H9 (cell line): Measurements from ENCODE around the gene FBRSL1. TPM values are rescaled to one million over a fixed set of nuclear protein-coding genes. Genes with fewer than 3 reads are reported as not detected.

Experiments
- DNase-seq: peaks from one replicate; pipeline ENCODE4 v3.0.0-alpha.2; 2017
- H2AFZ ChIP-seq: one replicate; pipeline ENCODE4 v1.6.1; 2013; ENCODE audit warnings: mild to moderate bottlenecking, low read length, control low read depth, moderate library complexity
- H2AK5ac ChIP-seq: 2 replicates; pipeline ENCODE4 v1.6.1; 2013; ENCODE audit warnings: low read length, control low read depth, mixed read lengths; ENCODE audit not compliant: insufficient read length
- H2BK120ac ChIP-seq: one replicate; pipeline ENCODE4 v1.6.1; 2013; ENCODE audit warnings: low read depth, mild to moderate bottlenecking, low read length, control low read depth, inconsistent platforms; ENCODE audit not compliant: poor library complexity, severe bottlenecking
- H2BK12ac ChIP-seq: 2 replicates; pipeline ENCODE4 v1.6.1; 2013; ENCODE audit warnings: low read length, control low read depth, mixed read lengths, low read depth; ENCODE audit not compliant: insufficient read length
- H2BK15ac ChIP-seq: 2 replicates; pipeline ENCODE4 v1.6.1; 2013; ENCODE audit warnings: low read depth, low read length, control low read depth
- H2BK20ac ChIP-seq: one replicate; pipeline ENCODE4 v1.6.1; 2013; ENCODE audit warnings: low read depth, mild to moderate bottlenecking, low read length, control low read depth, inconsistent platforms; ENCODE audit not compliant: poor library complexity, severe bottlenecking
- H2BK5ac ChIP-seq: 2 replicates; pipeline ENCODE4 v1.6.1; 2013; ENCODE audit warnings: low read length, control low read depth, mixed read lengths; ENCODE audit not compliant: insufficient read length
- H3K14ac ChIP-seq: 2 replicates; pipeline ENCODE4 v1.6.1; 2013; ENCODE audit warnings: low read length, control low read depth; ENCODE audit not compliant: insufficient read depth
- H3K18ac ChIP-seq: 2 replicates; pipeline ENCODE4 v1.6.1; 2013; ENCODE audit warnings: low read depth, mild to moderate bottlenecking, mixed read lengths, low read length, control low read depth; ENCODE audit not compliant: insufficient read length
- H3K23ac ChIP-seq: 2 replicates; pipeline ENCODE4 v1.6.1; 2013; ENCODE audit warnings: low read length, control low read depth, mixed read lengths, low read depth; ENCODE audit not compliant: insufficient read length
- H3K23me2 ChIP-seq: 2 replicates; pipeline ENCODE4 v1.6.1; 2013; ENCODE audit warnings: low read depth, mild to moderate bottlenecking, mixed read lengths, low read length, control low read depth; ENCODE audit not compliant: insufficient read length, poor library complexity, severe bottlenecking
- H3K27ac ChIP-seq: 2 replicates; pipeline ENCODE4 v1.5.1; 2013; ENCODE audit warnings: low read length, control low read depth, mixed read lengths, low read depth; ENCODE audit not compliant: insufficient read length
- H3K27me3 ChIP-seq: 2 replicates; pipeline ENCODE4 v1.6.1; 2013; ENCODE audit warnings: low read length, control low read depth, inconsistent platforms; ENCODE audit not compliant: insufficient read depth
- H3K4ac ChIP-seq: 2 replicates; pipeline ENCODE4 v1.6.1; 2013; ENCODE audit warnings: low read depth, mild to moderate bottlenecking, control low read depth, inconsistent platforms, low read length, moderate library complexity
- H3K4me1 ChIP-seq: 2 replicates; pipeline ENCODE4 v1.6.1; 2013; ENCODE audit warnings: low read length, control low read depth, inconsistent platforms; ENCODE audit not compliant: insufficient read depth
- H3K4me2 ChIP-seq: 2 replicates; pipeline ENCODE4 v1.6.1; 2013; ENCODE audit warnings: low read length, control low read depth, mixed read lengths; ENCODE audit not compliant: insufficient read length, insufficient read depth
- H3K56ac ChIP-seq: 2 replicates; pipeline ENCODE4 v1.6.1; 2013; ENCODE audit warnings: low read depth, mild to moderate bottlenecking, mixed read lengths, low read length, control low read depth; ENCODE audit not compliant: insufficient read length
- H3K79me1 ChIP-seq: 2 replicates; pipeline ENCODE4 v1.6.1; 2013; ENCODE audit warnings: low read depth, mild to moderate bottlenecking, moderate library complexity, low read length, control low read depth, inconsistent platforms; ENCODE audit not compliant: insufficient read depth, poor library complexity, severe bottlenecking
- H3K79me2 ChIP-seq: 2 replicates; pipeline ENCODE4 v1.6.1; 2013; ENCODE audit warnings: low read length, control low read depth, inconsistent platforms; ENCODE audit not compliant: insufficient read depth
- H3K9ac ChIP-seq: 2 replicates; pipeline ENCODE4 v1.6.1; 2013; ENCODE audit warnings: low read length, control low read depth, mixed read lengths; ENCODE audit not compliant: insufficient read length; ENCODE audit errors: extremely low read depth
- H3K9me3 ChIP-seq: one replicate; pipeline ENCODE4 v1.6.1; 2013; ENCODE audit warnings: low read depth, low read length, inconsistent platforms; ENCODE audit not compliant: control insufficient read depth
- H3T11ph ChIP-seq: one replicate; pipeline ENCODE4 v1.6.1; 2013; ENCODE audit warnings: mild to moderate bottlenecking, low read length, control low read depth, inconsistent platforms
- H4K20me1 ChIP-seq: one replicate; pipeline ENCODE4 v1.6.1; 2013; ENCODE audit not compliant: control insufficient read depth, insufficient read length, insufficient read depth
- H4K5ac ChIP-seq: 2 replicates; pipeline ENCODE4 v1.6.1; 2013; ENCODE audit warnings: low read depth, mild to moderate bottlenecking, mixed read lengths, low read length, control low read depth; ENCODE audit not compliant: insufficient read length
- H4K8ac ChIP-seq: replicated peaks from 2 replicates; pipeline ENCODE4 v1.6.1; 2013; ENCODE audit warnings: low read length, control low read depth, mixed read lengths, low read depth; ENCODE audit not compliant: insufficient read length
- H4K91ac ChIP-seq: 2 replicates; pipeline ENCODE4 v1.6.1; 2013; ENCODE audit warnings: low read depth, mild to moderate bottlenecking, moderate library complexity, mixed read lengths, low read length, control low read depth; ENCODE audit not compliant: insufficient read length
- H3K27ac Mint-ChIP-seq, 3 experiments: 2 replicates in 2 of 3; 3 replicates in 1 of 3; pipeline ENCODE4 v1.8.0; 2020 to 2021; ENCODE audit warnings: mixed read lengths in 3 of 3, mild to moderate bottlenecking in 1 of 3, moderate library complexity in 1 of 3
- H3K27me3 Mint-ChIP-seq: 2 replicates; pipeline ENCODE4 v1.8.0; 2021; ENCODE audit warnings: low read depth, mild to moderate bottlenecking, moderate library complexity, mixed read lengths
- H3K36me3 Mint-ChIP-seq, 3 experiments: 2 replicates in 2 of 3; 3 replicates in 1 of 3; pipeline ENCODE4 v1.8.0; 2020 to 2021; ENCODE audit warnings: low read depth in 3 of 3, mixed read lengths in 3 of 3; ENCODE audit not compliant: insufficient read depth in 1 of 3
- H3K4me1 Mint-ChIP-seq, 2 experiments: 2 replicates each; pipeline ENCODE4 v1.8.0; 2020; ENCODE audit warnings: mixed read lengths in 2 of 2
- H3K4me3 Mint-ChIP-seq, 2 experiments: 2 replicates in 1 of 2; 3 replicates in 1 of 2; pipeline ENCODE4 v1.8.0; 2020 to 2021; ENCODE audit warnings: mild to moderate bottlenecking in 2 of 2, mixed read lengths in 2 of 2, moderate library complexity in 1 of 2
- H3K9me3 Mint-ChIP-seq, 2 experiments: 2 replicates in 1 of 2; 3 replicates in 1 of 2; pipeline ENCODE4 v1.8.0; 2020; ENCODE audit warnings: mild to moderate bottlenecking in 2 of 2, mixed read lengths in 2 of 2, moderate library complexity in 1 of 2
- CTCF ChIP-seq: fragments of 200-600 bp; sonication (generic); conservative IDR thresholded peaks from 3 replicates; pipeline ENCODE4 v1.8.0; 2021; ENCODE audit warnings: antibody characterized with exemption, mild to moderate bottlenecking
- WGBS: extraction: QIAGEN DNeasy Blood & Tissue Kit; methylation state at CpG from one replicate; pipeline ENCODE4 v1.1.7; 2013; ENCODE audit warnings: missing lambda C conversion rate, low lambda C conversion rate, mixed read lengths; ENCODE audit not compliant: insufficient read length; ENCODE audit errors: extremely low coverage; 5-methylcytosine and 5-hydroxymethylcytosine counted together
- total RNA-seq: library from RNA; stranded (reverse); gene quantifications from 2 replicates; pipeline ENCODE4 v1.2.1, GENCODE V29; 2021

Gene FBRSL1
- total RNA-seq, 1 experiment from 2014 or later = 90.8 TPM

- Histone ChIP-seq H3K79me1 (peaks cover 5% of the 10 kb centered on the region), H3K4ac (no peak overlapping the region; the same call in 1 of the 2 replicates), H4K20me1 (peaks cover under 1% of the 10 kb centered on the region), H3K18ac (peak overlapping the region; percentile 81), H3K4me1 (no peaks in the 10 kb centered on the region), H4K8ac (no peak overlapping the region), H3K14ac (peak overlapping the region; percentile 92; the same call in 1 of the 2 replicates), H3K9ac (peak overlapping the region; percentile 52), H2BK15ac (no peak overlapping the region), H3K27ac (no peak overlapping the region), H3T11ph (no peak overlapping the region), H4K5ac (no peak overlapping the region), H3K79me2 (peaks cover 8% of the 10 kb centered on the region; the same call in 1 of the 2 replicates), H3K27me3 (peaks cover 4% of the 10 kb centered on the region; the same call in 1 of the 2 replicates), H3K23me2 (peaks cover 4% of the 10 kb centered on the region), H2AFZ (no peak overlapping the region), H3K4me2 (peak overlapping the region; percentile 74), H3K9me3 (no peaks in the 10 kb centered on the region), H4K91ac (no peak overlapping the region), H3K23ac (no peak overlapping the region), H2BK120ac (no peak overlapping the region), H2AK5ac (no peak overlapping the region), H2BK12ac (no peak overlapping the region), H2BK5ac (no peak overlapping the region), H3K56ac (no peak overlapping the region), H2BK20ac (no peak overlapping the region)
- Mint-ChIP-seq H3K4me1 (peaks cover 0 to 3% of the 10 kb centered on the region in 2 experiments; a peak in 2 of 4 replicates), H3K4me3 (peak overlapping the region; percentile 77; a peak in 4 of 5 replicates), H3K27me3 (peaks cover 52% of the 10 kb centered on the region), H3K9me3 (no peaks in the 10 kb centered on the region), H3K36me3 (peaks cover 8 to 14% (median 8%) of the 10 kb centered on the region in 3 experiments), H3K27ac (no peak overlapping the region)
- WGBS = no CpG with 5 or more reads among the region's 36 CpGs
- TF ChIP-seq CTCF = no peak
- DNase-seq = no peak
Observed at GRCh38 chr12:132560364-132560613, 70.3 kb downstream of the FBRSL1 start.
